Measurements from ENCODE around the gene PHF13. TPM values are rescaled to one million over a fixed set of nuclear protein-coding genes. Genes with fewer than 3 reads are reported as not detected.

PHF13 gene
- total and polyA plus RNA-seq, 2 donors (not counting 3 experiments of a cell fraction or from before 2014, with no cell fraction given), result 5.6 to 18.6 TPM

DNA sequence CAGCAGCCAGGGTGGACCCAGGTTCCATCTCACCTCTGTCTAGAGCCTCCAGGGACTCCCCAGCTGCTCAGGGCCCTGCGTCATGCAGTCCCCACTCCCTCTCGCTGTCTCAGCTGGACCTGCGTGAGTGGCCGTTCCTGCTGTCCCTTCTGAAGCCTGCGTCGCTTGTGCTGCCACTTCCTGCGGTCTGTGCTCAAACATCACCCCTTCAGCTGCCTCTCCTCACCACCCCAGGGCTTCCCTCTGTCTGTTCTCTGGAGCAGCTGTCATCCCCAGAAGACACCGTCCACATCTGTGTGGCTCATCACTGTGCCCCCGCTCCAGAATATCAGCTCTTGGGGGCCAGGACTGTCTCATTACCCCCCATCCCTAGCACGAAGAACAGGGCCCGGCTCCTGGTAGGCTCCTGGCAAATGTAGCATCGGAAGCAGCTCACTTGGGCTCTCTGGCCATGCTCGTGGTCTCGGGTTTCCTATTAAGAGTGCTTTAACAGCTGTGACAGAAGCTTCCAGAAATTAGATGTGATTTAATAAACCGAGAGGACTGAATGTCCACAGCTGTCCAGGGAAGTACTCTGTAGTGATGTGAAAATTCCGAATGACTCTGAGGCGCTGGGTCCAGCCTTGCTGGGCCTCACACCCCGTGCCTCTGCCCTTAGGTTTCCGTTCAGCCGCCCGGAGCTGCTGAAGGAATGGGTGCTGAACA, 14.5 kb downstream of the PHF13 start:
- no peak for FAIRE-seq
- POLR2A ChIA-PET, result no interaction called here
- H3K4me2 ChIP-seq (ENCODE audit: insufficient read depth, low read length), result no peak overlapping the region
- intact Hi-C loops (cut with micrococcal nuclease), result loop anchor here (5.0 kb wide), 1 partner anchor 141 kb away; no protein-coding TSS in a partner anchor
- H3K36me3 ChIP-seq (ENCODE audit: control insufficient read depth in 2 of 2, extremely low read depth in 1 of 2, insufficient read depth in 2 of 2, low read length in 2 of 2), result peaks cover 9 to 26% of the 10 kb centered on the region in 2 experiments
- no peak overlapping the region for H3K4me3 ChIP-seq (replicated peaks in 1 of 3; ENCODE audit: insufficient read depth in 1 of 3, low read depth in 1 of 3, low read length in 3 of 3)
- H3K27me3 ChIP-seq (ENCODE audit: control insufficient read depth in 2 of 2, insufficient read depth in 2 of 2, low read length in 2 of 2), result no peaks in the 10 kb centered on the region
- no TSS peak for BruUV-seq (replicated peaks)
- DNase-seq (ENCODE audit: low read depth, low spot score), result no peak
- no peaks in the 10 kb centered on the region for H3K9me1 ChIP-seq (replicated peaks; ENCODE audit: control insufficient read depth, extremely low read depth, insufficient read depth, low read length)
- CTCF ChIA-PET, result no interaction called here
- H3K79me2 ChIP-seq (ENCODE audit: control insufficient read depth, insufficient read depth, low read length), result peaks cover 21% of the 10 kb centered on the region
- H2AFZ ChIP-seq (ENCODE audit: low read depth, low read length), result no peak overlapping the region
- dilution Hi-C loops (cut with MboI; ENCODE audit: extremely low pct_ligation_motif_present, low sequenced_read_pairs), result no loop called here
- no peak overlapping the region for H3K27ac ChIP-seq (ENCODE audit: insufficient read depth, low read depth, low read length)
- peaks cover 4% of the 10 kb centered on the region for H3K4me1 ChIP-seq (ENCODE audit: control insufficient read depth, extremely low read depth, insufficient read depth, low read length)
- H4K20me1 ChIP-seq (replicated peaks; ENCODE audit: control insufficient read depth, extremely low read depth, insufficient read depth, low read length), result no peaks in the 10 kb centered on the region
- no peak for TF ChIP-seq EZH2 (IDR thresholded peaks at IDR 0.05; ENCODE audit: borderline replicate concordance, low read depth, low read length, severe bottlenecking)
- TF ChIP-seq POLR2AphosphoS5 (IDR thresholded peaks at IDR 0.05; ENCODE audit: insufficient read depth, low read depth, low read length), result no peak
- no peaks in the 10 kb centered on the region for H3K9me3 ChIP-seq (replicated peaks; ENCODE audit: control insufficient read depth, insufficient read depth, low read length)
- H3K9ac ChIP-seq (replicated peaks; ENCODE audit: extremely low read depth, insufficient read depth, low read length), result no peak overlapping the region

DNA sequence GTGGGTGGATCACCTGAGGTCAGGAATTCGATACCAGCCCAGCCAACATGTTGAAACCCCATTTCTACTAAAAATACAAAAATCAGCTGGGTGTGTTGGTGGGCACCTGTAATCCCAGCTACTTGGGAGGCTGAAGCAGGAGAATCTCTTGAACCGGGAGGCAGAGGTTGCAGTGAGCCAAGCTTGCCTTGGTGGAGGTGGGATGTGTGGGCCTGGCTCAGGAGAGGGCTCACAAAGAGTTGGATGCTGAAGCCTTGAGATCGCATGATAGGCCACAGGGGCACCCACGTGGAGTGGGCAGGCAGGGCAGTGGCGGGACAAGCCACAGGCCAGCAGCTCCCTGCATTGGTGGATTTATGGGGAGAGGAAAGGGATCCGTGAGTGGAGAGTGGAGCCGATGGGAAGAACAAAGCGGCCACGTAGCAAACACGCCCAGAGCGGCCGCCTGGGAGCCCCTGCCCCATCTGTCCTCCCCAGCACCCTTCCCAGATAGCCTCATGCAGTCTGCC, 15.5 kb downstream of the PHF13 start:
- peaks cover 6 to 28% of the 10 kb centered on the region in 2 experiments for H3K36me3 ChIP-seq (ENCODE audit: control insufficient read depth in 2 of 2, extremely low read depth in 1 of 2, insufficient read depth in 2 of 2, low read length in 2 of 2)
- dilution Hi-C loops (cut with MboI; ENCODE audit: extremely low pct_ligation_motif_present, low sequenced_read_pairs), result no loop called here
- FAIRE-seq, result no peak

More for the DNA sequence above, 15.5 kb downstream of the PHF13 start:
- Histone ChIP-seq H3K9me3 (replicated peaks; ENCODE audit: control insufficient read depth, insufficient read depth, low read length) (no peaks in the 10 kb centered on the region), H3K4me1 (ENCODE audit: control insufficient read depth, extremely low read depth, insufficient read depth, low read length) (peaks cover 4% of the 10 kb centered on the region), H3K9me1 (replicated peaks; ENCODE audit: control insufficient read depth, extremely low read depth, insufficient read depth, low read length) (no peaks in the 10 kb centered on the region), H3K4me2 (ENCODE audit: insufficient read depth, low read length) (no peak overlapping the region), H3K4me3 (replicated peaks in 1 of 3; ENCODE audit: insufficient read depth in 1 of 3, low read depth in 1 of 3, low read length in 3 of 3) (no peak overlapping the region), H3K27ac (ENCODE audit: insufficient read depth, low read depth, low read length) (no peak overlapping the region), H3K27me3 (ENCODE audit: control insufficient read depth in 2 of 2, insufficient read depth in 2 of 2, low read length in 2 of 2) (no peaks in the 10 kb centered on the region), H4K20me1 (replicated peaks; ENCODE audit: control insufficient read depth, extremely low read depth, insufficient read depth, low read length) (no peaks in the 10 kb centered on the region), H2AFZ (ENCODE audit: low read depth, low read length) (no peak overlapping the region), H3K79me2 (ENCODE audit: control insufficient read depth, insufficient read depth, low read length) (peaks cover 21% of the 10 kb centered on the region), H3K9ac (replicated peaks; ENCODE audit: extremely low read depth, insufficient read depth, low read length) (no peak overlapping the region)
- intact Hi-C loops (cut with micrococcal nuclease), result loop anchor here (5.0 kb wide), 1 partner anchor 142 kb away; no protein-coding TSS in a partner anchor
- DNase-seq (ENCODE audit: low read depth, low spot score), result no peak
- TF ChIP-seq, protein P1, sequence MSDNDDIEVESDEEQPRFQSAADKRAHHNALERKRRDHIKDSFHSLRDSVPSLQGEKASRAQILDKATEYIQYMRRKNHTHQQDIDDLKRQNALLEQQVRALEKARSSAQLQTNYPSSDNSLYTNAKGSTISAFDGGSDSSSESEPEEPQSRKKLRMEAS (IDR thresholded peaks at IDR 0.05; ENCODE audit: insufficient read depth, insufficient read length), result no peak
- TF ChIP-seq POLR2A (IDR thresholded peaks at IDR 0.05; ENCODE audit: low read depth, low read length) (no peak), FOS (IDR thresholded peaks at IDR 0.05; ENCODE audit: borderline replicate concordance, insufficient read depth, low read length) (no peak), EZH2 (IDR thresholded peaks at IDR 0.05; ENCODE audit: borderline replicate concordance, low read depth, low read length, severe bottlenecking) (no peak), GATA2 (IDR thresholded peaks at IDR 0.05; ENCODE audit: insufficient read depth, insufficient read length, low read depth, low read length) (no peak), MYC (IDR thresholded peaks at IDR 0.05; ENCODE audit: low read depth, low read length) (no peak), POLR2AphosphoS5 (IDR thresholded peaks at IDR 0.05; ENCODE audit: insufficient read depth, low read depth, low read length) (no peak), JUN (IDR thresholded peaks at IDR 0.05; ENCODE audit: borderline replicate concordance, insufficient read depth, insufficient read length, low read depth) (no peak)
- TF ChIP-seq, protein P2, sequence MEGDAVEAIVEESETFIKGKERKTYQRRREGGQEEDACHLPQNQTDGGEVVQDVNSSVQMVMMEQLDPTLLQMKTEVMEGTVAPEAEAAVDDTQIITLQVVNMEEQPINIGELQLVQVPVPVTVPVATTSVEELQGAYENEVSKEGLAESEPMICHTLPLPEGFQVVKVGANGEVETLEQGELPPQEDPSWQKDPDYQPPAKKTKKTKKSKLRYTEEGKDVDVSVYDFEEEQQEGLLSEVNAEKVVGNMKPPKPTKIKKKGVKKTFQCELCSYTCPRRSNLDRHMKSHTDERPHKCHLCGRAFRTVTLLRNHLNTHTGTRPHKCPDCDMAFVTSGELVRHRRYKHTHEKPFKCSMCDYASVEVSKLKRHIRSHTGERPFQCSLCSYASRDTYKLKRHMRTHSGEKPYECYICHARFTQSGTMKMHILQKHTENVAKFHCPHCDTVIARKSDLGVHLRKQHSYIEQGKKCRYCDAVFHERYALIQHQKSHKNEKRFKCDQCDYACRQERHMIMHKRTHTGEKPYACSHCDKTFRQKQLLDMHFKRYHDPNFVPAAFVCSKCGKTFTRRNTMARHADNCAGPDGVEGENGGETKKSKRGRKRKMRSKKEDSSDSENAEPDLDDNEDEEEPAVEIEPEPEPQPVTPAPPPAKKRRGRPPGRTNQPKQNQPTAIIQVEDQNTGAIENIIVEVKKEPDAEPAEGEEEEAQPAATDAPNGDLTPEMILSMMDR (IDR thresholded peaks at IDR 0.05; ENCODE audit: extremely low read depth in 1 of 2, insufficient read depth in 1 of 2, low read depth in 1 of 2, low read length in 2 of 2), result no peak
- no TSS peak for BruUV-seq (replicated peaks)
- ChIA-PET POLR2A (no interaction called here), CTCF (interaction anchor here (1.1 kb wide), 1 partner anchor 106 kb away, joined by 3 read pairs; no protein-coding TSS in a partner anchor)
